Esophagus squamous epithelium (tissue), 4 donors: Measurements from ENCODE around the gene OR8K5.

Experiments used
- POLR2A ChIP-seq, 4 donors: fragments of 450-650 bp; IDR thresholded peaks; one replicate each; pipeline ENCODE4 v1.6.1; 2017; ENCODE audit warnings: antibody characterized with exemption in 4 of 4, mild to moderate bottlenecking in 4 of 4, moderate library complexity in 3 of 4
- TF ChIP-seq, protein P1 (sequence below), 6 experiments: fragments of 450-650 bp in 4 of 6; fragments of 200-600 bp in 2 of 6; sonication (generic) in 2 of 6; IDR thresholded peaks; one replicate each; pipeline ENCODE4 v1.5.1; 2016 to 2019; ENCODE audit warnings: antibody characterized with exemption in 6 of 6, mild to moderate bottlenecking in 4 of 6, moderate library complexity in 4 of 6

DNA sequence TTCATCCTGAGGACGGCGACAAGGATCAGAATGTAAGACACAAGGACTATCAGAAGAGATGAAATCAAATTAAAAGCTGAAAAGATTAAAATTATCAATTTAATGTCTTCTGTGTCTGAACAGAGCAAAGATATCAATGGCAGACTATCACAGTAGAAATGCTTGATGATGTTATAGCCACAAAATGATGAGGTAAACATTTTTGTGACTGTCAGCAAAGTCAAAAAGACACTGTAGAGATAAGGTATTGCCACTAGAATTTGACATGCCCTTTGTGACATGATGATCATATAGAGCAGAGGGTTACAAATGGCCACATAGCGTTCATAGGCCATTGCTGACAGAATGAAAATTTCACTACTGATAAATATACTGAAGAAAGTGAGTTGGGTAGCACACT is 28.5 kb upstream of the OR8K5 start:
- TF ChIP-seq, protein P1, sequence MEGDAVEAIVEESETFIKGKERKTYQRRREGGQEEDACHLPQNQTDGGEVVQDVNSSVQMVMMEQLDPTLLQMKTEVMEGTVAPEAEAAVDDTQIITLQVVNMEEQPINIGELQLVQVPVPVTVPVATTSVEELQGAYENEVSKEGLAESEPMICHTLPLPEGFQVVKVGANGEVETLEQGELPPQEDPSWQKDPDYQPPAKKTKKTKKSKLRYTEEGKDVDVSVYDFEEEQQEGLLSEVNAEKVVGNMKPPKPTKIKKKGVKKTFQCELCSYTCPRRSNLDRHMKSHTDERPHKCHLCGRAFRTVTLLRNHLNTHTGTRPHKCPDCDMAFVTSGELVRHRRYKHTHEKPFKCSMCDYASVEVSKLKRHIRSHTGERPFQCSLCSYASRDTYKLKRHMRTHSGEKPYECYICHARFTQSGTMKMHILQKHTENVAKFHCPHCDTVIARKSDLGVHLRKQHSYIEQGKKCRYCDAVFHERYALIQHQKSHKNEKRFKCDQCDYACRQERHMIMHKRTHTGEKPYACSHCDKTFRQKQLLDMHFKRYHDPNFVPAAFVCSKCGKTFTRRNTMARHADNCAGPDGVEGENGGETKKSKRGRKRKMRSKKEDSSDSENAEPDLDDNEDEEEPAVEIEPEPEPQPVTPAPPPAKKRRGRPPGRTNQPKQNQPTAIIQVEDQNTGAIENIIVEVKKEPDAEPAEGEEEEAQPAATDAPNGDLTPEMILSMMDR (IDR thresholded peaks at IDR 0.05), result no peak
- TF ChIP-seq POLR2A (IDR thresholded peaks at IDR 0.05), result no peak
